HCT116 (cell line): ENCODE data around the gene CD58. TPM values are rescaled to one million over a fixed set of nuclear protein-coding genes. Genes with fewer than 3 reads are reported as not detected.

Source experiments
- ATAC-seq: fragments of 200-7000 bp; cut with Tn5 transposase; 2 replicates; pipeline ENCODE4 v1.9.1; 2020; ENCODE audit warnings: mild to moderate bottlenecking, moderate library complexity
- BruUV-seq: library from RNA; stranded (reverse); fragments of 400-500 nt; replicated peaks from 2 replicates; lab custom pipeline; 2021; lab: Mats Ljungman, UMichigan
- CTCF ChIA-PET: fragments of 300-600 bp; sonication (Branson Sonifier 250); formaldehyde crosslinking; loops from one replicate; lab custom pipeline; 2021; ENCODE audit warnings: antibody characterized with exemption; lab: Charles Lee
- POLR2A ChIA-PET: fragments of 300-600, 350-600 bp; sonication (Branson Sonifier 250); formaldehyde crosslinking; loops from one replicate; lab custom pipeline; 2021; ENCODE audit warnings: antibody characterized with exemption; lab: Charles Lee
- RAD21 ChIA-PET, 2 experiments: fragments of 300-600 bp; sonication (Branson Sonifier 250); formaldehyde crosslinking; loops; one replicate each; lab custom pipeline; 2023; ENCODE audit warnings: low total read pairs in 2 of 2; ENCODE audit not compliant: uncharacterized antibody in 2 of 2, unreplicated experiment in 2 of 2, low non-redundant PET in 1 of 2; lab: Charles Lee
- DNase-seq: peaks from one replicate; pipeline ENCODE4 v3.0.0-alpha.2; 2010; ENCODE audit warnings: low read depth, low spot score
- H2AFZ ChIP-seq: fragments of 200-600 bp; shearing (Covaris generic), sonication (generic); 2 replicates; pipeline ENCODE4 v1.6.1; 2017; ENCODE audit warnings: low read depth, mixed run types, mixed read lengths, antibody characterized with exemption, low read length; ENCODE audit not compliant: poor library complexity, severe bottlenecking
- H3K27ac ChIP-seq: 2 replicates; pipeline ENCODE4 v1.5.1; 2012; ENCODE audit warnings: low read depth, low read length
- H3K27me3 ChIP-seq: fragments of 200-600 bp; sonication (generic); 2 replicates; pipeline ENCODE4 v1.6.1; 2016; ENCODE audit warnings: mixed run types, low read length, mixed read lengths; ENCODE audit not compliant: insufficient read depth
- H3K36me3 ChIP-seq, 2 experiments: fragments of 200-500 bp in 1 of 2; fragments of 200-600 bp in 1 of 2; sonication (Bioruptor generic) in 1 of 2; sonication (generic) in 1 of 2; 2 replicates each; pipeline versions ENCODE4 v1.5.1 to v1.6.1; 2014 to 2016; ENCODE audit warnings: low read length in 2 of 2, inconsistent platforms in 1 of 2, mixed read lengths in 1 of 2, mixed run types in 1 of 2; ENCODE audit not compliant: insufficient read depth in 2 of 2, control insufficient read depth in 1 of 2
- H3K4me1 ChIP-seq, 2 experiments: fragments of 200-600 bp in 1 of 2; sonication (generic) in 1 of 2; 2 replicates each; pipeline versions ENCODE4 v1.5.1 to v1.6.1; 2012 to 2017; ENCODE audit warnings: low read length in 2 of 2, inconsistent platforms in 1 of 2, mild to moderate bottlenecking in 1 of 2, mixed read lengths in 1 of 2, mixed run types in 1 of 2, moderate library complexity in 1 of 2; ENCODE audit not compliant: insufficient read depth in 2 of 2, control insufficient read depth in 1 of 2
- H3K4me2 ChIP-seq: fragments of 200-600 bp; sonication (generic); 2 replicates; pipeline ENCODE4 v1.6.1; 2017; ENCODE audit warnings: mixed run types, low read length, mixed read lengths
- H3K4me3 ChIP-seq, 2 experiments: fragments of 200-600 bp in 1 of 2; sonication (generic) in 1 of 2; replicated peaks in 1 of 2; 2 replicates each; pipeline ENCODE4 v1.5.1; 2011 to 2016; ENCODE audit warnings: low read length in 2 of 2, control low read depth in 1 of 2, low read depth in 1 of 2, mild to moderate bottlenecking in 1 of 2, mixed read lengths in 1 of 2, mixed run types in 1 of 2
- H3K79me2 ChIP-seq: fragments of 200-600 bp; sonication (generic); 2 replicates; pipeline ENCODE4 v1.6.1; 2017; ENCODE audit warnings: mild to moderate bottlenecking, mixed run types, low read length, moderate library complexity, mixed read lengths; ENCODE audit not compliant: insufficient read depth
- H3K9ac ChIP-seq: fragments of 200-600 bp; sonication (generic); 2 replicates; pipeline ENCODE4 v1.6.1; 2016; ENCODE audit warnings: low read length, mixed read lengths
- H3K9me2 ChIP-seq: fragments of 200-600 bp; sonication (generic), shearing (Covaris generic); 2 replicates; pipeline ENCODE4 v1.6.1; 2017; ENCODE audit warnings: mixed run types, mild to moderate bottlenecking, moderate library complexity; ENCODE audit not compliant: insufficient read depth
- H3K9me3 ChIP-seq, 2 experiments: fragments of 200-500 bp in 1 of 2; fragments of 200-600 bp in 1 of 2; sonication (Bioruptor generic) in 1 of 2; sonication (generic) in 1 of 2; 2 replicates each; pipeline ENCODE4 v1.6.1; 2014 to 2017; ENCODE audit warnings: low read length in 2 of 2, mixed read lengths in 2 of 2, inconsistent platforms in 1 of 2, low read depth in 1 of 2, mild to moderate bottlenecking in 1 of 2, mixed run types in 1 of 2, moderate library complexity in 1 of 2; ENCODE audit not compliant: control insufficient read depth in 1 of 2, insufficient read depth in 1 of 2
- H4K20me1 ChIP-seq: fragments of 200-600 bp; sonication (generic), shearing (Covaris generic); 2 replicates; pipeline ENCODE4 v1.6.1; 2017; ENCODE audit warnings: mixed run types, mild to moderate bottlenecking, moderate library complexity; ENCODE audit not compliant: insufficient read depth
- ELF1 ChIP-seq: IDR thresholded peaks from 2 replicates; pipeline ENCODE4 v1.6.1; 2012; ENCODE audit warnings: low read depth, borderline replicate concordance
- EZH2phosphoT487 ChIP-seq: fragments of 200-600 bp; IDR thresholded peaks from 2 replicates; pipeline ENCODE4 v1.6.1; 2018; ENCODE audit warnings: antibody characterized with exemption, borderline replicate concordance
- RAD21 ChIP-seq: IDR thresholded peaks from 2 replicates; pipeline ENCODE4 v1.6.1; 2012; ENCODE audit warnings: low read depth, mild to moderate bottlenecking
- TCF7L2 ChIP-seq: IDR thresholded peaks from 2 replicates; pipeline ENCODE4 v1.7.0; 2011; ENCODE audit warnings: borderline replicate concordance, inconsistent platforms; ENCODE audit not compliant: insufficient read depth, insufficient read length; ENCODE audit errors: extremely low read depth
- ZNF274 ChIP-seq: fragments of 200-500 bp; sonication (Bioruptor generic); IDR thresholded peaks from 2 replicates; pipeline ENCODE4 v1.6.1; 2014; ENCODE audit warnings: mild to moderate bottlenecking, low read depth, low read length, inconsistent platforms
- intact Hi-C: fragments of 100-400 bp; cut with micrococcal nuclease; formaldehyde crosslinking; loops from 2 replicates; pipeline ENCODE4 v1.10.0; 2022
- total RNA-seq: library from RNA; stranded (reverse); gene quantifications from one replicate; pipeline ENCODE4 v1.2.1, GENCODE V29; 2021; ENCODE audit not compliant: unreplicated experiment

The CD58 gene
- total RNA-seq, 1 experiment from 2014 or later: 18.0 TPM

GRCh38 chr1:116481934-116482333 lies 88.9 kb downstream of the CD58 start:
- no peak overlapping the region for H3K4me2 ChIP-seq
- CTCF ChIA-PET: interaction anchor here (7.9 kb wide), 1 partner anchor 341 kb away, joined by 288 read pairs; no protein-coding TSS in a partner anchor
- H3K9me2 ChIP-seq: no peaks in the 10 kb centered on the region
- POLR2A ChIA-PET: interaction anchor here (4.5 kb wide), 1 partner anchor 342 kb away, joined by 36 read pairs; no protein-coding TSS in a partner anchor
- H3K4me1 ChIP-seq: peaks cover 5 to 22% of the 10 kb centered on the region in 2 experiments; a peak in 3 of 4 replicates
- no peak for TF ChIP-seq EZH2phosphoT487
- TF ChIP-seq TCF7L2: no peak
- TF ChIP-seq ELF1: no peak
- RAD21 ChIA-PET: no interaction called here
- no peaks in the 10 kb centered on the region for H3K79me2 ChIP-seq
- no peak overlapping the region for H3K27ac ChIP-seq
- H3K9me3 ChIP-seq: no peaks in the 10 kb centered on the region
- no TSS peak for BruUV-seq
- H2AFZ ChIP-seq: no peak overlapping the region
- H4K20me1 ChIP-seq: no peaks in the 10 kb centered on the region
- H3K4me3 ChIP-seq: no peak overlapping the region
- no peak for ATAC-seq
- no peaks in the 10 kb centered on the region for H3K27me3 ChIP-seq
- intact Hi-C loops: no loop called here
- no peak overlapping the region for H3K9ac ChIP-seq
- DNase-seq: no peak
- no peaks in the 10 kb centered on the region for H3K36me3 ChIP-seq

- CTCF ChIA-PET: interaction anchor here (1.3 kb wide), 1 partner anchor 339 kb away, joined by 6 read pairs; no protein-coding TSS in a partner anchor
- no peak for TF ChIP-seq RAD21
- TF ChIP-seq ZNF274: no peak
These were observed 92.2 kb downstream of the CD58 start for GRCh38 chr1:116478621-116479020.

More at GRCh38 chr1:116478621-116479020, 92.2 kb downstream of the CD58 start:
- no peak overlapping the region for H3K9ac ChIP-seq
- no peak overlapping the region for H3K27ac ChIP-seq
- H3K4me3 ChIP-seq: no peak overlapping the region
- RAD21 ChIA-PET: no interaction called here
- BruUV-seq: no TSS peak
- intact Hi-C loops: no loop called here
- no peaks in the 10 kb centered on the region for H3K36me3 ChIP-seq
- no peaks in the 10 kb centered on the region for H3K27me3 ChIP-seq
- no peaks in the 10 kb centered on the region for H3K4me1 ChIP-seq
- no peaks in the 10 kb centered on the region for H4K20me1 ChIP-seq
- no peaks in the 10 kb centered on the region for H3K79me2 ChIP-seq
- H3K9me2 ChIP-seq: no peaks in the 10 kb centered on the region
- no peak overlapping the region for H3K4me2 ChIP-seq
- no peaks in the 10 kb centered on the region for H3K9me3 ChIP-seq
- POLR2A ChIA-PET: no interaction called here
- no peak for ATAC-seq
- no peak for DNase-seq
- H2AFZ ChIP-seq: no peak overlapping the region
